ENCODE results near the gene LRP5.
"Not testable (repeated sequence)": the region's sequence is repeated elsewhere in the genome, so short reads cannot be mapped to it uniquely, and the experiment has no call there.

The LRP5 gene

GRCh38 chr11:68386331-68386978 lies 74.1 kb downstream of the LRP5 start:
- no peak overlapping the region for H3K27ac ChIP-seq (ENCODE audit: insufficient read depth, low read length, poor library complexity, severe bottlenecking)
- no peak overlapping the region for H3K4me3 ChIP-seq (ENCODE audit: insufficient read depth, low read depth, low read length, poor library complexity, severe bottlenecking)
- H3K4me1 ChIP-seq (ENCODE audit: control insufficient read depth, insufficient read depth, low read length, poor library complexity, severe bottlenecking) = no peaks in the 10 kb centered on the region
- no peaks in the 10 kb centered on the region for H3K27me3 ChIP-seq (replicated peaks; ENCODE audit: control insufficient read depth, insufficient read depth, low read length, poor library complexity, severe bottlenecking)
- H3K36me3 ChIP-seq (ENCODE audit: control insufficient read depth, insufficient read depth, low read length) = no peaks in the 10 kb centered on the region
- no peaks in the 10 kb centered on the region for H3K9me3 ChIP-seq (ENCODE audit: control insufficient read depth, low read length)
- DNase-seq = no peak

DNA sequence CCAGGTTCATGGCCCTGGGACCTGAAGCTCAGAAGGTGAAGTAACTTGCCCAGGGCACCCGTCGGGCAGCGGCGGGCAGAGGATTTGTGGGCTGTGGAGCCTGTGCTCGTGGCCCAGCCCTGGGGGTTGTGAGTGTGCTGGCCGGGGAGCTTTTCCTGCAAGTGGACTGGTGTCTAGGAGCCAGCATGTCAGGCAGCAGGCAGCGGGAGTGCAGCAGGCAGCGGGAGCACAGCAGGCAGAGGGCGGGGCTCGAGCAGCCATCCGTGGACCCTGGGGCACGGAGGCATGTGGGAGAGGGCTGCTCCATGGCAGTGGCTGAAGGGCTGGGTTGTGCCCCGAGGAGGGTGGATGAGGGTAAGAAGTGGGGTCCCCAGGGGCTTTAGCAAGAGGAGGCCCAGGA lies 75.4 kb downstream of the LRP5 start:
- Histone ChIP-seq H3K4me3 (ENCODE audit: insufficient read depth, low read depth, low read length, poor library complexity, severe bottlenecking) (no peak overlapping the region), H3K9me3 (ENCODE audit: control insufficient read depth, low read length) (no peaks in the 10 kb centered on the region), H3K27ac (ENCODE audit: insufficient read depth, low read length, poor library complexity, severe bottlenecking) (no peak overlapping the region), H3K27me3 (replicated peaks; ENCODE audit: control insufficient read depth, insufficient read depth, low read length, poor library complexity, severe bottlenecking) (no peaks in the 10 kb centered on the region), H3K36me3 (ENCODE audit: control insufficient read depth, insufficient read depth, low read length) (no peaks in the 10 kb centered on the region), H3K4me1 (ENCODE audit: control insufficient read depth, insufficient read depth, low read length, poor library complexity, severe bottlenecking) (no peaks in the 10 kb centered on the region)
- no peak for DNase-seq

DNA sequence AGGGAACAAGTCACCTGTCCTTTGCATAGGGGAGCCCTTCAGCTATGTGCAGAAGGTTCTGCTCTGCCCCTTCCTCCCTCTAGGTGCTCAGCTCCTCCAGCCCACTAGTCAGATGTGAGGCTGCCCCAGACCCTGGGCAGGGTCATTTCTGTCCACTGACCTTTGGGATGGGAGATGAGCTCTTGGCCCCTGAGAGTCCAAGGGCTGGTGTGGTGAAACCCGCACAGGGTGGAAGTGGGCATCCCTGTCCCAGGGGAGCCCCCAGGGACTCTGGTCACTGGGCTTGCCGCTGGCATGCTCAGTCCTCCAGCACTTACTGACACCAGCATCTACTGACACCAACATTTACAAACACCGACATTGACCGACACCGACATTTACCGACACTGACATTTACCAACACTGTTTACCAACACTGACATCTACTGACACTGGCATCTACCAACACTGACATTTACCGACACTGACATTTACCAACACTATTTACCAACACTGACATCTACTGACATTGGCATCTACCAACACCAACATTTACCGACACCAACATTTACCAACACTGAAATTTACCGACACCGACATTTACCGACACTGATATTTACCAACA lies 76.3 kb downstream of the LRP5 start:
- H3K4me1 ChIP-seq (ENCODE audit: control insufficient read depth, insufficient read depth, low read length, poor library complexity, severe bottlenecking) = no peaks in the 10 kb centered on the region
- H3K27me3 ChIP-seq (replicated peaks; ENCODE audit: control insufficient read depth, insufficient read depth, low read length, poor library complexity, severe bottlenecking) = no peaks in the 10 kb centered on the region
- H3K27ac ChIP-seq (ENCODE audit: insufficient read depth, low read length, poor library complexity, severe bottlenecking) = no peak overlapping the region
- DNase-seq = no peak
- no peaks in the 10 kb centered on the region for H3K9me3 ChIP-seq (ENCODE audit: control insufficient read depth, low read length)
- no peaks in the 10 kb centered on the region for H3K36me3 ChIP-seq (ENCODE audit: control insufficient read depth, insufficient read depth, low read length)
- no peak overlapping the region for H3K4me3 ChIP-seq (ENCODE audit: insufficient read depth, low read depth, low read length, poor library complexity, severe bottlenecking)

GRCh38 chr11:68390315-68390714 lies 77.9 kb downstream of the LRP5 start:
- no peaks in the 10 kb centered on the region for H3K9me3 ChIP-seq (ENCODE audit: control insufficient read depth, low read length)
- no peak for DNase-seq
- no peak overlapping the region for H3K27ac ChIP-seq (ENCODE audit: insufficient read depth, low read length, poor library complexity, severe bottlenecking)
- H3K4me1 ChIP-seq (ENCODE audit: control insufficient read depth, insufficient read depth, low read length, poor library complexity, severe bottlenecking) = no peaks in the 10 kb centered on the region
- H3K4me3 ChIP-seq (ENCODE audit: insufficient read depth, low read depth, low read length, poor library complexity, severe bottlenecking) = no peak overlapping the region
- no peaks in the 10 kb centered on the region for H3K36me3 ChIP-seq (ENCODE audit: control insufficient read depth, insufficient read depth, low read length)
- no peaks in the 10 kb centered on the region for H3K27me3 ChIP-seq (replicated peaks; ENCODE audit: control insufficient read depth, insufficient read depth, low read length, poor library complexity, severe bottlenecking)

DNA sequence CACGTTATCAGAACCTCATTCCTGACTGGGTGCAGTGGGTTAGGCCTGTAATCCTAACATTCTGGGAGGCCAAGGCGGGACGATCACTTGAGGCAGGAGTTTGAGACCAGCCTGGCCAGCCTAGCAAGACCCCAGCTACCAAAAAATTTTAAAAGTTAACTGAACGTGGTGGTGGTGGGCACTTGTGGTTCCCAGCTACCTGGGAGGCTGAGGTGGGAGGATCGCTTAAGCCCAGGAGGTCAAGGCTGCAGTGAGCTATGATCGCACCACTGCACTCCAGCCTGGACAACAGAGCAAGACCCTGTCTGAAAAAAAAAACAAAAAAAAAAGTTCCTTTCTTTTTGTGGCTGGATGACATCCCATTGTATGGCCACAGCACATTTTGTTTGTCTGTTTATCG lies 80.4 kb downstream of the LRP5 start:
- no peak for DNase-seq
- no peaks in the 10 kb centered on the region for H3K36me3 ChIP-seq (ENCODE audit: control insufficient read depth, insufficient read depth, low read length)
- H3K27ac ChIP-seq (ENCODE audit: insufficient read depth, low read length, poor library complexity, severe bottlenecking) = no peak overlapping the region
- no peaks in the 10 kb centered on the region for H3K4me1 ChIP-seq (ENCODE audit: control insufficient read depth, insufficient read depth, low read length, poor library complexity, severe bottlenecking)
- H3K9me3 ChIP-seq (ENCODE audit: control insufficient read depth, low read length) = no peaks in the 10 kb centered on the region
- H3K4me3 ChIP-seq (ENCODE audit: insufficient read depth, low read depth, low read length, poor library complexity, severe bottlenecking) = no peak overlapping the region
- H3K27me3 ChIP-seq (replicated peaks; ENCODE audit: control insufficient read depth, insufficient read depth, low read length, poor library complexity, severe bottlenecking) = no peaks in the 10 kb centered on the region

DNA sequence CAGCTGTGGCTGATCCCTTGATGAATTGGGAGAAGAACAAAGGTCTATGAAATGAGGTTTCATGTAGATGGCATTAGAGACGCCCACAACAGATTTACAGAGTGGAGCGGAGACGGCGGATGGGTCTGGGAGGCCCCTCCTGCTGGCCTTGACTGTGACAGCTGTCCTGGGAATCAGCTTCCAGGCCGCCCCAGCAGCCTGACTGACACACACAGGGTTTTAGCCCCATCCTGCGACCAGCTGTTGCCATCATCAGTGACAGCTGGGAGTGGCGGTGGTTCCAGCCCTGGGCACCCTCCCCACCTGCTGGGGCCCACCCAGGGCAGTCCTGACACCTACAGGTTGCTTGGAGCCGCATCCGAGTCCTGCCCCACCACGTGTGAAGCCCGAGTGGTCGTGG lies 84.1 kb downstream of the LRP5 start:
- no peak for DNase-seq

DNA sequence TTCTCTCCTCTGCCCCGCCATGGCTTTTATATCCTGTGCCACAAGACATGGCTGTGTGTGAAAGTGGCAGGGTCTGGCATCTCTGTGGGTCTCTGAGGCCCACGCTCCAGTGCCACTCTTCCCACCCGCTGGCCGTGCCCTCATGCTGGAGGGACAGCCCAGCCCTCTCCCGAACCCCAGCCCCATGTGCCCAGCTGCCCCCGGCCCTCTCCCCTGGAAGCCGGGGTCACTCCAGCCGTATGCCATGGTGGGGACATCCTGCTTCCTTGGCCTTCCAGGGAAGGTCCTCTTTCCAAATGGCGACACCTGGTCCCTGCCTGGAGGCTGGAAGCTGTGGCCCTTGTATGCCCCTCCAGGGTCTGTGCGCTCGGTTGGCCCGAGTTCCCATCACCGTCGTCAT lies 84.9 kb downstream of the LRP5 start:
- Histone ChIP-seq H3K9me3 (ENCODE audit: control insufficient read depth, low read length) (no peaks in the 10 kb centered on the region), H3K27ac (ENCODE audit: insufficient read depth, low read length, poor library complexity, severe bottlenecking) (no peak overlapping the region), H3K4me1 (ENCODE audit: control insufficient read depth, insufficient read depth, low read length, poor library complexity, severe bottlenecking) (no peaks in the 10 kb centered on the region), H3K36me3 (ENCODE audit: control insufficient read depth, insufficient read depth, low read length) (no peaks in the 10 kb centered on the region), H3K4me3 (ENCODE audit: insufficient read depth, low read depth, low read length, poor library complexity, severe bottlenecking) (no peak overlapping the region), H3K27me3 (replicated peaks; ENCODE audit: control insufficient read depth, insufficient read depth, low read length, poor library complexity, severe bottlenecking) (no peaks in the 10 kb centered on the region)
- no peak for DNase-seq

More for the DNA sequence above, 84.1 kb downstream of the LRP5 start:
- no peaks in the 10 kb centered on the region for H3K9me3 ChIP-seq (ENCODE audit: control insufficient read depth, low read length)
- H3K36me3 ChIP-seq (ENCODE audit: control insufficient read depth, insufficient read depth, low read length) = no peaks in the 10 kb centered on the region
- H3K27me3 ChIP-seq (replicated peaks; ENCODE audit: control insufficient read depth, insufficient read depth, low read length, poor library complexity, severe bottlenecking) = no peaks in the 10 kb centered on the region
- no peaks in the 10 kb centered on the region for H3K4me1 ChIP-seq (ENCODE audit: control insufficient read depth, insufficient read depth, low read length, poor library complexity, severe bottlenecking)
- H3K4me3 ChIP-seq (ENCODE audit: insufficient read depth, low read depth, low read length, poor library complexity, severe bottlenecking) = no peak overlapping the region
- no peak overlapping the region for H3K27ac ChIP-seq (ENCODE audit: insufficient read depth, low read length, poor library complexity, severe bottlenecking)

DNA sequence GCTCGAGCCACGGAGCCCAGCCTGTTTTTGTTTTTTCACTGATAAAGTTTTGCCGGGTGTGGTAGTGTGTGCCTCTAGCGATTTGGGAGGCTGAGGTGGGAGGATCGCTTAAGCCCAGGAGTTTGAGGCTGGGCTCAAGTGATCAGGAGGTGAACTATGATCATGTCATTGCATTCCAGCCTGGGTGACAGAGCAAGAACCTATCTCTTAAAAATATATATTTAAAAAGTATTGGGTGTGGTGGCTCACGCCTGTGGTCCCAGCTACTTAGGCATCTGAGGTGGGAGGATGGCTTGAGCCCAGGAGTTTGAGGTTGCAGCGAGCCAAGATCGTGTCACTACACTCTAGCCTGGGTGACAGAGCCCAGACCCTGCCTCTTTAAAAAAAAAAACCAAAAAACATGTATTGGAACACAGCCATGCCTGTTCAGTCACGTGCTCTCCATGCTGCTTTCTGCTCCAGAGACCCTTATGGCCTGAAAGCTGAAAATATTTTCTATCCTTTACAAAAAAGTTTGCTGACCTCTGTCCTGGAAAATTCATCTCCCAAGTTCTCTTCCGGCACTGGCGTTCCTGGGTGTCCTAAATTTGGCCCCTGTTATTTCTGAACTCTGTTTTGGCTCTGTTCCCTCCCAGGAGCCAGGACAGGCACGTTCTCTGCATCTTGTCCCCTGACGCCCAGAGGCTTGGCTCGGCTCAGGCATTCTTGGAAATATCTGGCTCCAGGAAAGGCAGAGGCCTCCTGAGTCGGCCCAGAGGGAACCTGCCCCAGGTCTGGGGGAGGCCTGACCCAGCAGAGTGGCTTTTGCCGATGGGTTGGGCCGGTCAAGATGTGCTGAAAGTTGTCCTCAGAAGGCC lies 86.8 kb downstream of the LRP5 start:
- no peaks in the 10 kb centered on the region for H3K27me3 ChIP-seq (replicated peaks; ENCODE audit: control insufficient read depth, insufficient read depth, low read length, poor library complexity, severe bottlenecking)

DNA sequence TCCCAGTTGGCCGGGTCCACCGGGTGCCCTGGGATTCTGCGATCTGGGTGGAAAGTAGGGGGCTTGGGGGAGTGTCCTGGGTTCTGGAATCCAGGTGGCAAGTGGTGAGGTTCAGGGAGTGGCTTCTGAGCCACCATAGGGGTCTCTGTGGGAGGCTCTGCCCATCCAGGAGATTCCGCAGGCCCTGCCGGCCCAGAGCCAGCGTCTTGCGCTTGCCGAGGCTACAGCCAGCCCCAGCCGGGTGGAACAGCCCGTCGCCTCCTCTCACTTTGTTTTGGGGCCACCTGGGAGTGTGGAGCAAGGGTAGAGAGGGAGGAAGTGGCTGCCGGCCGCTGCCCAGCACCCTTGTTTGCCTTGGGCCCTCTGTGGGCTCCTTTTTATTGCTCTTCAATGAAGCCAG lies 87.5 kb downstream of the LRP5 start:
- no peak overlapping the region for H3K4me3 ChIP-seq (ENCODE audit: insufficient read depth, low read depth, low read length, poor library complexity, severe bottlenecking)
- H3K9me3 ChIP-seq (ENCODE audit: control insufficient read depth, low read length) = no peaks in the 10 kb centered on the region
- H3K27ac ChIP-seq (ENCODE audit: insufficient read depth, low read length, poor library complexity, severe bottlenecking) = no peak overlapping the region
- H3K36me3 ChIP-seq (ENCODE audit: control insufficient read depth, insufficient read depth, low read length) = no peaks in the 10 kb centered on the region
- no peaks in the 10 kb centered on the region for H3K4me1 ChIP-seq (ENCODE audit: control insufficient read depth, insufficient read depth, low read length, poor library complexity, severe bottlenecking)
- no peak for DNase-seq
- H3K27me3 ChIP-seq (replicated peaks; ENCODE audit: control insufficient read depth, insufficient read depth, low read length, poor library complexity, severe bottlenecking) = no peaks in the 10 kb centered on the region

More for the DNA sequence above, 86.8 kb downstream of the LRP5 start:
- no peaks in the 10 kb centered on the region for H3K9me3 ChIP-seq (ENCODE audit: control insufficient read depth, low read length)
- H3K4me3 ChIP-seq (ENCODE audit: insufficient read depth, low read depth, low read length, poor library complexity, severe bottlenecking) = no peak overlapping the region
- no peaks in the 10 kb centered on the region for H3K36me3 ChIP-seq (ENCODE audit: control insufficient read depth, insufficient read depth, low read length)
- no peak for DNase-seq
- H3K4me1 ChIP-seq (ENCODE audit: control insufficient read depth, insufficient read depth, low read length, poor library complexity, severe bottlenecking) = no peaks in the 10 kb centered on the region
- H3K27ac ChIP-seq (ENCODE audit: insufficient read depth, low read length, poor library complexity, severe bottlenecking) = no peak overlapping the region

DNA sequence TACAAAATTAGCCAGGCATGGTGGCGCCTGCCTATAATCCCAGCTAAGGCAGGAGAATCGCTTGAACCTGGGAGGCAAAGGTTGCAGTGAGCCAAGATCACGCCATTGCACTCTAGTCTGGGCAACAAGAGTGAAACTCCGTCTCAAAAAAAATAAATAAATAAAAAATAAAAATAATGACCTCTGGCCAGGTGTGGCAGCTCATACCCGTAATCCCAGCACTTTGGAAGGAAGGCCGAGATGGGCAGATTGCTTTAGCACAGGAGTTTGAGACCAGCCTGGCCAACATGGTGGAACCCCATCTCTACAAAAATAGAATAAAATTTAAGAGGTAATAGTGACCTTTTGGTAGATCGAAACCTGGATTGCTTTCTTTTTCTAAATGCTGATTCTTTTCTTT lies 88.2 kb downstream of the LRP5 start:
- not testable (repeated sequence) for H3K4me1 ChIP-seq (ENCODE audit: control insufficient read depth, insufficient read depth, low read length, poor library complexity, severe bottlenecking); H3K4me3 ChIP-seq (ENCODE audit: insufficient read depth, low read depth, low read length, poor library complexity, severe bottlenecking); H3K9me3 ChIP-seq (ENCODE audit: control insufficient read depth, low read length); DNase-seq; H3K36me3 ChIP-seq (ENCODE audit: control insufficient read depth, insufficient read depth, low read length); H3K27me3 ChIP-seq (replicated peaks; ENCODE audit: control insufficient read depth, insufficient read depth, low read length, poor library complexity, severe bottlenecking); H3K27ac ChIP-seq (ENCODE audit: insufficient read depth, low read length, poor library complexity, severe bottlenecking)

All from effector memory CD4-positive, alpha-beta T cell (primary cell).